ENCODE results near the gene ZBTB37.

- TF ChIP-seq SP1 (IDR thresholded peaks at IDR 0.05) (no peak), CTCF (IDR thresholded peaks at IDR 0.05; ENCODE audit: low read depth, low read length, missing input control) (no peak), RXRA (IDR thresholded peaks at IDR 0.05) (no peak), MAX (IDR thresholded peaks at IDR 0.05) (no peak), HNF4G (IDR thresholded peaks at IDR 0.05) (no peak), GABPA (IDR thresholded peaks at IDR 0.05 in 1 of 2, conservative IDR thresholded peaks at IDR 0.05 in 1 of 2) (no peak), JUND (IDR thresholded peaks at IDR 0.05) (no peak), TAF1 (conservative IDR thresholded peaks at IDR 0.05) (no peak), NR2F2 (IDR thresholded peaks at IDR 0.05) (no peak)
Measured at GRCh38 chr1:173856903-173857302, 11.3 kb upstream of the ZBTB37 start.
